OCI-M2 (cell line): ENCODE results near the gene ORMDL3.

ENCODE experiments used
- DNase-seq: peaks from one replicate; lab custom pipeline; 2025; ENCODE audit not compliant: unreplicated experiment; lab: John Stamatoyannopoulos, UW

Gene ORMDL3, protein sequence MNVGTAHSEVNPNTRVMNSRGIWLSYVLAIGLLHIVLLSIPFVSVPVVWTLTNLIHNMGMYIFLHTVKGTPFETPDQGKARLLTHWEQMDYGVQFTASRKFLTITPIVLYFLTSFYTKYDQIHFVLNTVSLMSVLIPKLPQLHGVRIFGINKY

DNA sequence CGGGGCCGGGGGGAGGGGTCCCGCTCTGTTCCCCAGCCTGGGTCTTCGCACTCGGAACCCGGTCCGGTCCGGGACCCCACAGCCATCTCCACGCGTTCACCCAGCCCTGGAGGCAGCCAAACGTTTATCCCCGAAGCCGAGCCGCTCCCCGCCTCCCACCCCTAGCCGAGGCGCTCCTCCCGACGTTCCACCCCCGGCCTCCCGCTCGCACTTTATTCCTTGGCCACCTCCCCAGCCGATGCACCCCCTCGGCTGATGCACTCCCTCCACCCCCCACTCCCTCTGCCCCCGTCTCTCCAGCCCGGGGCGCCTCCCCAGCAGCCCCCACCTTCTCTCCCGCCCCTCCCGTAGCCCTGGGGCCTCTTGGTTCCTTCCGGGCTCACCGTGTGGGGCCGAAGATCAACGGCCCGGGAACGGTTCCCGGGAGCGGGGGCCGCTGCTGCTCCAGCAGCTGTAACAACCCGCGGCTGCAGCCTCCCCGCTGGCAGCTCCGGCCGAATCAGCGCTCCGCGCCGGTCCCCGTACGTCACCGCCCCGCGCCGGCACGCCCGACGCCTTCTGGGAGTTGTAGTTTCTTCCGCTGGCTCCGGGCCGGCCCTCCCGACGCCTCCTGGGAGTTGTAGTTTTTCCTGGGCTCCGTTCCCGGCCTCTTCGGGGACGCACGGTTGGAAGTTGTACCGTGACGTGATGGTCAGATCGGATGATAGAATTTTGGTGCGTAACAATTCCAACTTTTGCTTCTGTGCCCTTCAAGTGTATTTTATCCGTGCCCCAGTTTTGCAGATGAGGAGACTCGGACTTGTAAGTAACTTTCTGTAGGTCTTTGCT is at the start of gene ORMDL3, which contains the start of gene LRRC3C:
TSS of gene ORMDL3 (minus strand) at position 501 of the 828 bp plus-strand sequence. CDS start 3,398 bp downstream, outside the sequence.
TSS of gene LRRC3C (plus strand) at position 632 of the 828 bp plus-strand sequence. CDS start 13,792 bp downstream, outside the sequence.
- DNase-seq = peak; percentile 59

DNA sequence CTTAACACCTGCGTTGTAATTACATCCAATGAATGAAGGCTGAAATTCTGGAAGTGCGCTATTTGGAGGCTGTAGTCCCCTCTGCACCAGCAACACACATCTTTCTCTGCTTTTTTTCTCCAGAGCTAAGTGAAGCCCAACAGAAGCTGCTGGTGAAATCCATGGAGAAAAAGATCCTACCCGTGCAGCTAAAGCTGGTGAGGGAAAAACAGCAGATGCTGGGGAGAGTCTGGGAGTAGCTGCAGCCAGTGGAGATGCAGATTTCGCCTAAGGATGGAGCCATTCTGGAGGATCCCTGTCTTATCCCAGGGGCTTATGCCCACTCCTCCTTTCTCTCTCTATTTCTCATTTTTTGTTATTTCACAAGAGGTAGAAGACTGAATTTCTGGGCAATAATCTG is 48.4 kb upstream of the ORMDL3 start:
- DNase-seq = no peak

DNA sequence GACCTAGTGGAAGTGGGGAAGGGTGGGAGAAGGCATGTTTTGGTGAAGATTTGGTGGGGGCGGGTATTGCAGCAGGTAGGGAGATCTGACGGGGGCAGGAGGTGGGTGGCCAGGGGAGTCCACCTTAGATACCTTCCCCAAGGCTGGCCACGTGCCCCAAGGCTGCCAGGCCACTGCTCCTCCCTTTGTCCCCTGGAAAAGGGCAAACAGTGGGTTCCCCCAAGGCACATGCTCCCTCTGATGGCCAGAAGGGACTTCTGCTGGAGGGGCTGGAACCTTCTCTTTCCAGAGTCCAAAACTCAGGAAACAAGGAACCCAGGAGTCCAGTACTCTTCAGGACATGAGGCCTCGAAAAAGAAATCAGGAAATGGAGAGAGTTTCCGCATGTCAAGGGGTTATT is 47.0 kb upstream of the ORMDL3 start:
- DNase-seq = no peak

DNA sequence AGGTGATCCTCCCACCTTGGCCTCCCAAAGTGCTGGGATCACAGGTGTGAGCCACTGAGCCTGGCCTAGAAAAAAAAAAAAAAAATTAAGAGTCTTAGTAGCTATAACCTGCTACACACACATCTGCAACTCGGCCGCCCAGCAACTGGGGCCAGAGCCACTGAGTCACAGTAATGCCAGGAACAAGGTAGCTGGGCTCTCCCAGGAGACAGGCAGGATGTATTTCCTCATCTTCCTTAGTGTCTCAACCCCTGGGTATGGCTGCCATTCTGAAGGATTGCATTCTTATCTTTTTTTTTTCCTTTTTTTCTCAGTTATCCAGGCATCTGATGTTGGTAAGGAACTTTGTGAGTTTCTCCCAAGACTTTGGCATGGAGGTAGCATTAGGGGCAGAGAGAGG is 46.1 kb upstream of the ORMDL3 start:
- no peak for DNase-seq

DNA sequence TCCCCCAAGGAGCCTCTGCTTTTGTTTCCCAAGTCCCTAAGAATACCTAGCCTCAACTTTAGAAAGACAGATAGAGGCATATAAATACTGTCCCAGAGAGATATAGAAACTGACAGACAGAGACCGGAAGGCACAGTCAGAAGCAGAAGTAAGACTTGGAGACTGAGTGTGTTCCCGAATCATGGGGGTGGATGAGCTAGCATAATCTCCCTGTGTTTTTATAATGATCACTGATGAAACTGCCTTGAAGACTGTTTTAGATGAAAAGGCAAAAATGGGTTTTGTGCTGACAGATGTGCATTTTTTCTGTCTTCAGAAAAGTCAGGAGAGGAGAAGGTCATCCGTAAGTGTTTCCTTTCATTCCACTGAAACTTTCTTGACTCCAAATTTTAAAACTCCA is 44.9 kb upstream of the ORMDL3 start:
- DNase-seq = no peak

DNA sequence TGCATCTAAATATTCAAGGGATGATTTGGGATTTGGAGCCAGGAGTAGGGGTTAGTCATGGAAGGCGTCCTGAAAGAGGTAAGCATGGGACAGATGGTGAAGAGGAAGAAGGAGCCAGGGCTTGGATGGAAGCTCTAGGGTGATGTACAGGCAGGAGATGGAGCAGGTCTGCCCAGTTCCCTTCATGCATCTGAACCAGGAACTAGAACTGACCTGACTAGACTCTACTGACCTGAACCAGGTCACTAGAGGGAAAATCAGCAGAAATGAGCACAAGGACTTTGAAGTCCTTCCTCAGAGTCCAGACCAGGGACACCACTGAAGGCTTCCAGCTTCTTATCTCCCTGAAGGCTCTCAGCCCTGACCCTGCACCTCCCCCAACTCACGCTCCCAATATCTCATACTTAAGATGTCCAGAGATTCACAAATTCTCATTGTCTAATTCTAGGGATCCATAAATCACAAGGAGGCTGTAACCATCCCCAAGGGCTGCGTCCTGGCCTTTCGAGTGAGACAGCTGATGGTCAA is 43.7 kb upstream of the ORMDL3 start:
- no peak for DNase-seq

DNA sequence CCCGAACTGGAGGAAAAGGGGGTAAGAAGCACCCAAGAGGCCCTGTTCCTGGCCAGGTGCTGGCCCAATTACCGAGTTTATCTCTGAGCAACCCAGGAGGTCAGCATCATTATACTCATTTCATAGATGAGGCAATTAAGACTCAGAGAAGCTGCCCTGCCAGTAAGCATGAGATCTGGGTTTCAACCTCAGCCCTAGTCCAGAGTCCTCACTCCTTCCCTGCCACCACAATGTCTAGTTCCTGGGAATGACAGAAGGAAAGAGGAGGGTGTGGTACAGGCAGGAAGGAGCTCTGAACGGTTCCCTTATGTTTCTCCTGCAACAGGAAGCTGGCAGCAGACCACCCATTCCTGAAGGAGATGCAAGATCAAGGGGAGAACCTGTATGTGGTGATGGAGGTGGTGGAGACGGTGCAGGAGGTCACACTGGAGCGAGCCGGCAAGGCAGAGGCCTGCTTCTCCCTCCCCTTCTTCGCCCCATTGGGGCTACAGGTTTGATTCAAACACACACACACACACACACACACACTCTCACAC is 42.8 kb upstream of the ORMDL3 start:
- no peak for DNase-seq

DNA sequence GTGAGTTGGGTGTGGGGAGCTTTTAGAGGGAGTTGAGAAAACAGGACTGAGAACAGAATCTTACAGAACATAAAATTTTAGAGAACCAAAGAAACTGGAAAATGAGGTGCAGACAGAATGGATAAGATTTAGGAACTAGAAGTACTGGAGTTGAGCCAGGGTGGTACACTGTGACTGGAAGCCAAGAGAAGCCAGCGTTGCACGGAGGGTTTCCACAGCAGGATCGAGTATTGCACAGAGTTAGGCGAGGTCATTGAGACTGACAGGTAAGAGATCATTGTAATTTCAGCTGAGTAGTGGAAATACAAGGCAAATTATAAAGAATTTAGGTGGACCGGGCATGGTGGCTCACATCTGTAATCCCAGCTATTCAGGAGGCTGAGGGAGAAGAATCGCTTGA is 42.0 kb upstream of the ORMDL3 start:
- DNase-seq = no peak

DNA sequence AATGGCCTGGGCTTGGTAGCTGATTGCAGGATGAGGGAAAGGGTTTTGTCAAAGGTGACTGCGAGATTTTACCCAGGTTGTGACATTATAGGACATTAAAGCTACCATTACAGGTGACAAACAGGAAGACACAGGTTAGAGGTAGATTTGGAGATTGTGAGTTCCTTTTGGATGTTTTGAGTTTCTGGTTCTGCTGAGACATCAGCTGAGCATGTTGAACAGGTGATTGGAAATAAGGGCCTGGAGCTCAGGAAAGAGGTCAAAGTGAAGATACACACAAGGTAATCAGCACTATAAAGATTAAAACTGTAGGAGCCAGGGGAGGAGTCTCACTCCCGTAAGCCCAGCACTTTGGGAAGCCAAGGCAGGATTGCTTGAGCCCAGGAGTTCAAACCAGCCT is 41.4 kb upstream of the ORMDL3 start:
- DNase-seq = no peak

DNA sequence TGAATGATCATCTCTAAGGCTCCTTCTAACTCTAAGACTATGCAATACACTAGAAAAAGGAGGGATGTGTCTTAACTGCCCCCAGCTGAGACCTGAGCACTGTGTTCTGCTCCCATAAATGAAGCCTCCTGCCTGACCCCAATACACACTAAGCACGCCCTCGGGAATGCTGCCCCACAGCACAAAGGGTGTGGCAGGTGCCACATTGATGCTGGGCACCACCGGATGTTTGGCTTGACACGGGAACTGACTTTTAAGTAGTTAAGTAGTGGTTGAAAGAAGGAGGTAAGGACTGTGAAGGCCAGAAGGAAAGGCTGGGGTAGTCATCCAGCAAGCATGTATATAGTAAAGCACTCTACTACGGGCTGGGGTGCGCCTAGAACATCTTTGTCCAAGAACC is 39.4 kb upstream of the ORMDL3 start:
- no peak for DNase-seq

DNA sequence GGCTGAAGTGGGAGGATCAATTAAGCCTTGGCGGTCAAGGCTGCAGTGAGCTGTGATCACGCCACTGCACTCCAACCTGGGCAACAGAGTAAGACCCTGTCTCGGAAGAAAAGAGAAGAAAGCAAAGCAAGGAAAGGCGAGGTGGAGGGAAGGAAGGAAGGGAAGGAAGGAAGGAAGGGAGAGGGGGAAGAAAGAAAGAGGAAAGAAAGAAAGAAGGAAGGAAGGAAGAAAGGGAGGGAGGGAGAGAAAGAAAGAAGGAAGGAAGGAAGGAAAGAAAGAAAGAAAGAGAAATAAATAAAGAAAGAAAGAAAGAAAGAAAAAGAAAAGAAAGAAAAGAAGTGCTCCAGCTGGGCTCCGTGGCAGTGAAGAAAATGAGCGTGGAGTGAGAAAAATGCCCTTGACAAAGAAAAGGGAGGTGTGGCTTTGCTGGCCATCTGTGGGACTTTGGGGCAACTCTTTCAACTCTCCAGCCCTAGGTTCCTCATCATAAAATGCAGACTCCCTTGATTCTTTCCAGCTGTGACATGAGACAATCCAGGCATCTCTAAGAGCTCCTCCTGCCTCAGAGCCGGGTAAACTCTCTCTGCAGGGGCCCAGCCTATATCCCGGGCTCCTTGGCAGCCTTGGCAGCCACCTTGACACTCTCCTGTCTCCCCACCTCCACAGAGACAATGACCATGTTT is 37.8 kb upstream of the ORMDL3 start:
- no peak for DNase-seq

DNA sequence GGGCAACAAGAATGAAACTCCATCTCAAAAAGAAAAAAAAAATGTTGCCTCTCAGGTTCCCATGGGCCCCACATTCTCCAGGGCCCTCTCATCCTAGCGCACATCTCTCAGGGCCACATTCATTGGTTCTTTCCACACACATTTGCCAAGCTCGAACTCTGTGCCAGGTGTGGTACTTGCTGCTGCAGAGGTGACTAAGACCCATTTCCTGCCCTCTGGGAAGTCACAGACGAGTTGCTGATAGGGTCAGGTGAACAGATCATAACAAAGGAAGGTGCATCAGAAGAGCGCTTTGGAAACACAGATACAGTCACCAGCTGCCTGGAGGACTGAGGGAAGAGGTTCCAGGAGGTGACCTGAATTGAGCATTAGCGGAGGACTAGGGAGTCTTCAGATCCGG is 36.4 kb upstream of the ORMDL3 start:
- DNase-seq = no peak

DNA sequence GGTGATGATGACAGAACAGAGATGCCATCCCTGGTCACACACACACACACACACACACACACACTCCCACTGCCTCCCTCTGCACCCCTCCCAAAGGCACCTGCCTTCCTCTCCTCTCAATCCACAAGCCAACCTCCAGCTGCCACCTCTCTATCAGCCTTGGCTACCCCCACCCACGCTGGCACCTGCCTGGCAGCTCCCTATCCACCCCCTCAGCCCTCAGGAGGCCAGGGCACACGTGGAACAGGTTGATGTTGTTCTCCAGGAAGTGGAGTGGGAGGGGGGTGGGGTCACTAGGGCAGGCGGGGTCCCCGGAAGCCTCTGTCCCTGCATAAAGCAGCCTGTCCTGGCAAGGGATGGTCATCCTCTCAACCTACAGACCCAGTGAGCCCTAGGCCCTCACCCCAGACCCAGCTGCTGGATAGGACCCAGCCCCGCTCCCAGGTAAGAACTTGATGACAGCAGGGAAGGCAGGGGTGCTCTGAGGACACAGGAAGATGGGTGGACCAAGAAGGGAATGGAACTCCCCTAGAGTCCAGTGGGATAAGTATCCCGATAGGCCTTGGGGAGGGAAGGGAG is 35.3 kb upstream of the ORMDL3 start, which contains the start of gene GSDMA:
TSS of gene GSDMA (plus strand) at position 363 of the 579 bp plus-strand sequence. CDS start 2,684 bp downstream, outside the sequence.
- no peak for DNase-seq

DNA sequence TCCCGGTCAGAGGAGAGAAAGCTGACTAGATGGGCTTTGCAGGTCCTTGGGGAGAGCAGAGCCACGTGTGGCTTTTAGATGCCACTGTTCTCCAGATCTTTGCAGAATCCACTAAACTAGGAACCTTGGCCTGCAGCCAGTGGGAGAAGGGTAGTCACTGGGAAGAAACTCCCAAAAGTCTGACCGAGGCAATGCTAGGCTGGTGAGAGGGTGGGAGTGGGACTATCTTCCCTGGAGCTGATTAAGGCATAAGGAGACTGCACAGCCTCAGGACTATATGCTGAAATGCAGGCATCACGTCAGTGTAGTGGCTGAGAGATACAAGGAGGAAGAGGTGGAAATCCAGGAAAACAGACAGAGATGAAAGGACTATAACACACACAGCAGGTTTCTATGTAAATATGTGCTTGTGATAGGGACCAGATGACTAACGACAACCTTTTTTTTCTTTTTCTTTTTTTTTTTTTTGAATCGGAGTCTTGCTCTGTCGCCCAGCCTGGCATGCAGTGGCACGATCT is 33.2 kb upstream of the ORMDL3 start:
- DNase-seq = no peak

DNA sequence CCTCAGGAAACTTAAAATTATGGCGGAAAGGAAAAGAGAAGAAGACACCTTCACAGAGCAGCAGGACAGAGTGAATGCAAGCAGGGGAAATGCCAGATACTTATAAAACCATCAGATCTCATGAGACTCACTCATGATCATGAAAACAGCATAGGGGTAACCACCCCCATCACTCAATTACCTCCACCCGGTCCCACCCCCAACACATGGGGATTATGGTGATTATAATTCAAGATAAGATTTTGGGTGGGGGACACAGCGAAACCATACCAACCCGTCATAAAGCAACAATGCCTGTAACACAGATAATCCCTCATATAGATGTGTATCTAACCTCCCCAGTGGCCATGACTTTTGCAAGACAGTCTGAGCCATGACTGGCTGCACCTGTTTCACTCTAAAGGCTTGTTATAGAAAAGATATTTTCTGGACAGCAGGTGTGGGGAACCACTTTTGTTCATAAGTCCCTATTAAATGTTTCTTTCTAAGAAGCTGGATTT is 28.4 kb upstream of the ORMDL3 start:
- no peak for DNase-seq

DNA sequence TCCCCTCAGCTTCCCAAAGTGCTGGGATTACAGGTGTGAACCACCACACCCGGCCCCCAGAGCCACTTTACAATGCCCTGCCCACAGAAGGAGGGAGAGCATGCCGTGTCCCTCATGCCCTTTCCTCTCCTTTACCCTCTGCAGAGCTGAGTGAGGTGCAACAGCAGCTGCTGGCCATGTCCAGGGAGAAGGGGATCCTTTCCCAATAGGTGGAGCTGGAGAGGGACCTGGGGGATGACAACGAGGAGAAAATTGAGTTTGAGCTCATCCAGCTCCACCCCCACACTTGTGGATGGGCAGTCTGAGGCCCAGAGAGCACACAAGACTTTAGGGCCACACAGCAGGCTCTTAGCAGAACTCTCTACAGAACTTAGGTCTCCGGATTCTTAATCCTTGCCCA is 27.5 kb upstream of the ORMDL3 start:
- DNase-seq = no peak

DNA sequence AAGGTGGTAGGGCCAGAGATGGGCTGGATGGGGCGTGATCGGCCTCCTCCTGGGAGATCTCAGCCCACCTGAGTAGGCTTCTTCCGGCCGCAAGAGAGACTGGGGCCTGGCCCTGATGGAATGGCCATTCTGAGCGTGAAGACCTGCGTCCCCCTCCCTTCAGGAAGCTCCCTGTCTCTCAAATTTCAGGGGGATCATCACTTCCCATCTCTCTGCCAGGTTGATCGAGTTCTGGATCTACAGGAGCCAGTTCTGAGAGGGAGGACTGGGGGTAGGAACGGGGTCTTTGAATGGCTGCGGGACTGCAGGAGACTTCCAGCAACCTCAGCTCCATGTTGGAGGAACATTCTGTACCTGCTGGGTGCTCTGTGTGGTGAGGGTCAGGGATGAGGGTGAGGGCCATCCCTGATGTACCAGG is 26.1 kb upstream of the ORMDL3 start:
- no peak for DNase-seq

DNA sequence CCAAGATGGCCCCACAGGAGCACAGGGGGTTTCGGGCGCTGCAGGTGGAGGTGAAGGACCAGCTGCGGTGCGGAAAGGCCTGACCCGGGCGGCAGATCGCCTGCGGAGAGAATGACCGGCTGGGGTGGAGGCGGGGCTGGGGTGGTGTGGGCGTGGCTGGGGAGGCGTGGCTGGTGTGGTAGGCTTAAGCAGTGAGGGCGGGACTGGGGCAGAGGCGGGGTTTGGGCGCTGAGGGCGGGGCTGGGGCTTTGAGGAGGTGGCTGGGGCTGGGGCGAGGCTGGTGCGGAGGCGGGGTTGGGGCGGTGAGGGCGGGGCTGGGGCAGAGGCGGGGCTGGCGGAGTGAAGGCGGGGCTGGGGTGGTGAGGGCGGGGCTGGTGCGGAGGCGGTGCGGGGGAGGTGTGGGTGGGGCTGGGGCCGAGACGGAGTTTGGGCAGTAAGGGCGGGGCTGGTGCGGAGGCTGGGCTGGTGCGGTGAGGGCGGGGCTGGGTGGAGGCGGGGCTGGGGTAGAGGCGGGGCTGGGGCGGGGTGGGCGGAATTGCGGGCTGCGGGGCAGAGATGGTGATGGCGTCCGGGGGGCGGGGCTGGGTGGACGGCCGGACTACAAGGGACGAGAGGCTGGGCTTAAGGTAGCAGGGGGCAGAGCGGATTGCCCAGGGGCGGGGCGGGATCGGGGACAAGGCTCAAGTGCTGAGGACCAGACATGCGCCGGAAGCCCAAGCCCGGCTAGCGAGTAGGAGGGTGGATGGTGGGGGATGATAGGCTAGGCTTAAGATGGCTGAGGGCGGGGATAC is 25.5 kb upstream of the ORMDL3 start:
- DNase-seq = peak; percentile 35

DNA sequence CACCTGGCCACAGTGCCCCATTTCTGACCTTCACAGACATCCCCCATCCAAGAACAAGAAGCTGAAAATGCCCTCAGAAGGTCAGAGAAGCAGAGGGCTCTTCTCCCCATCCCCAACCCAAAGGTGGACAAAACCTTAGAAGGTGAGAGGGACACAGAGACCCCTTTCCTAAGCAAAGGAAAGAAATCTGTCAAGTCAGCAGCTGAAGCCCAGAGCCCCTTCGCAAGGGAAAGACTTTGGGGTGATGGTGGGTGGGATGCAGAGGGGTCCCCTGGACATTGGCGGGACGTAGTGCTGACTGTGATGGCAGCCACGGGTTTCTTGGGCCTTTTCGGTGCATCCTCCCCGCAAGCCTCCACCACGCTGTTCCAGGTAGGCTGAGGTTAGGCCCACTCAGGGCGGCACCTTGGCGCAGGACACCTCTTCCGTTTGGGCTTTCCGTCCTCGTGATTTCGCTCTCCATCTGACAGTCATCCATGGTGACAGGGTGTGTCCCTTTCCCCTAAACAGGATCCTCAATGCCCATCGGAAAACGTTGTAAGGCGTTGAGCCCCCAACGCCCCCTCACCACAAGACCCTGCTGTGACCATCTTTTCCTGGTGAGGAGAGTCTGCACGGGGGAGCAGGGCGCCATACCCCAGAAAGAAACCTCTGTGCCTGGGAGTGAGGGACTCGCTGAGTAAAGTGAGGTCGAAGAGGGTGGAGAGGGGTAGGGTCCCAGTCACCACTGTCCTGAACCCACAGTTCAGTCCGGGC is 24.7 kb upstream of the ORMDL3 start:
- no peak for DNase-seq
